CD14-positive monocyte (primary cell): ENCODE measurements around the gene EMSY. TPM values are rescaled to one million over a fixed set of nuclear protein-coding genes. Genes with fewer than 3 reads are reported as not detected.

ENCODE experiments used
- DNase-seq, 3 donors: peaks; one replicate each; pipeline ENCODE4 v3.0.0-alpha.2; 2011 to 2022
- H2AFZ ChIP-seq: 2 replicates; pipeline ENCODE4 v1.6.0; 2012; ENCODE audit warnings: mild to moderate bottlenecking, low read depth, low read length, inconsistent platforms; ENCODE audit not compliant: insufficient read depth, poor library complexity, severe bottlenecking
- H3K27ac ChIP-seq, 2 donors: 1 replicate in 1 of 2; 2 replicates in 1 of 2; pipeline ENCODE4 v1.5.1; 2012 to 2013; ENCODE audit warnings: low read length in 2 of 2, control low read depth in 1 of 2, inconsistent platforms in 1 of 2, low read depth in 1 of 2, mild to moderate bottlenecking in 1 of 2
- H3K27me3 ChIP-seq, 2 donors: one replicate each; pipeline versions ENCODE4 v1.6.0 to v1.6.1; 2011 to 2013; ENCODE audit warnings: low read length in 2 of 2; ENCODE audit not compliant: control insufficient read depth in 2 of 2, insufficient read depth in 2 of 2
- H3K36me3 ChIP-seq, 2 donors: replicated peaks in 1 of 2; 1 replicate in 1 of 2; 2 replicates in 1 of 2; pipeline versions ENCODE4 v1.5.1 to v1.6.1; 2012 to 2013; ENCODE audit warnings: low read length in 2 of 2, control low read depth in 1 of 2, inconsistent platforms in 1 of 2, mild to moderate bottlenecking in 1 of 2; ENCODE audit not compliant: insufficient read depth in 2 of 2, control insufficient read depth in 1 of 2
- H3K4me1 ChIP-seq, 2 donors: 1 replicate in 1 of 2; 2 replicates in 1 of 2; pipeline versions ENCODE4 v1.5.1 to v1.6.1; 2012 to 2013; ENCODE audit warnings: low read length in 2 of 2, control low read depth in 1 of 2, inconsistent platforms in 1 of 2, mild to moderate bottlenecking in 1 of 2, moderate library complexity in 1 of 2; ENCODE audit not compliant: insufficient read depth in 2 of 2, control insufficient read depth in 1 of 2
- H3K4me2 ChIP-seq: replicated peaks from 2 replicates; pipeline ENCODE3; 2012; ENCODE audit warnings: low read length, moderate library complexity, mild to moderate bottlenecking; ENCODE audit not compliant: poor library complexity, severe bottlenecking; ENCODE audit errors: extremely low read depth
- H3K4me3 ChIP-seq, 3 experiments: fragments of 200-600 bp in 1 of 3; sonication (generic) in 1 of 3; replicated peaks in 1 of 3; 1 replicate in 2 of 3; 2 replicates in 1 of 3; pipeline ENCODE4 v1.5.1; 2011 to 2013; ENCODE audit warnings: low read length in 3 of 3, mild to moderate bottlenecking in 3 of 3, control low read depth in 2 of 3, low read depth in 2 of 3, inconsistent platforms in 1 of 3, moderate library complexity in 1 of 3
- H3K79me2 ChIP-seq: 2 replicates; pipeline ENCODE4 v1.6.0; 2012; ENCODE audit warnings: mild to moderate bottlenecking, control low read depth, inconsistent platforms, low read length, moderate library complexity; ENCODE audit not compliant: insufficient read depth
- H3K9ac ChIP-seq: 2 replicates; pipeline ENCODE4 v1.6.0; 2017; ENCODE audit warnings: low read length, mild to moderate bottlenecking; ENCODE audit not compliant: insufficient read depth, poor library complexity, severe bottlenecking
- H3K9me3 ChIP-seq, 2 donors: replicated peaks in 1 of 2; 1 replicate in 1 of 2; 2 replicates in 1 of 2; pipeline versions ENCODE4 v1.5.1 to v1.6.1; 2012 to 2013; ENCODE audit warnings: low read length in 2 of 2, control low read depth in 1 of 2; ENCODE audit not compliant: control insufficient read depth in 1 of 2, insufficient read depth in 1 of 2
- H4K20me1 ChIP-seq: 2 replicates; pipeline ENCODE4 v1.6.0; 2012; ENCODE audit warnings: mild to moderate bottlenecking, low read length, control low read depth, moderate library complexity; ENCODE audit not compliant: insufficient read depth
- H3K27ac Mint-ChIP-seq, 7 donors: one replicate each; pipeline ENCODE4 v1.8.0; 2020; ENCODE audit warnings: mild to moderate bottlenecking in 7 of 7, mixed read lengths in 7 of 7, moderate library complexity in 6 of 7, inconsistent platforms in 2 of 7
- H3K27me3 Mint-ChIP-seq, 3 donors: one replicate each; pipeline ENCODE4 v1.8.0; 2021 to 2022; ENCODE audit warnings: low read depth in 3 of 3, mild to moderate bottlenecking in 3 of 3, mixed read lengths in 3 of 3, moderate library complexity in 3 of 3, inconsistent platforms in 1 of 3
- H3K36me3 Mint-ChIP-seq, 2 donors: one replicate each; pipeline ENCODE4 v1.8.0; 2020; ENCODE audit warnings: mixed read lengths in 2 of 2, inconsistent platforms in 1 of 2, mild to moderate bottlenecking in 1 of 2
- H3K4me1 Mint-ChIP-seq: one replicate; pipeline ENCODE4 v1.8.0; 2020; ENCODE audit warnings: mild to moderate bottlenecking, mixed read lengths
- H3K4me3 Mint-ChIP-seq, 2 donors: one replicate each; pipeline ENCODE4 v1.8.0; 2020; ENCODE audit warnings: mild to moderate bottlenecking in 2 of 2, mixed read lengths in 2 of 2, moderate library complexity in 1 of 2
- H3K9me3 Mint-ChIP-seq, 7 donors: one replicate each; pipeline ENCODE4 v1.8.0; 2020 to 2022; ENCODE audit warnings: mixed read lengths in 7 of 7, mild to moderate bottlenecking in 6 of 7, moderate library complexity in 6 of 7, inconsistent platforms in 2 of 7
- CTCF ChIP-seq: fragments of 200-600 bp; IDR thresholded peaks from one replicate; pipeline ENCODE4 v1.8.0; 2022; ENCODE audit warnings: antibody characterized with exemption, mild to moderate bottlenecking
- WGBS: methylation state at CpG from one replicate; pipeline ENCODE4 v1.1.5; 2013; ENCODE audit warnings: missing lambda C conversion rate; ENCODE audit not compliant: insufficient coverage; 5-methylcytosine and 5-hydroxymethylcytosine counted together
- intact Hi-C, 2 donors: fragments of 100-400 bp; cut with micrococcal nuclease; formaldehyde crosslinking; loops; one replicate each; pipeline versions ENCODE4 v1.15.0 to v1.15.1; 2023
- polyA plus RNA-seq, 3 donors: library from polyadenylated mRNA; depleted of rRNA in 1 of 3; unstranded in 2 of 3; stranded (reverse) in 1 of 3; fragments of 300-500 nt in 2 of 3; fragments of >200 nt in 1 of 3; fragmentation: Illumina TruSeq in 2 of 3; gene quantifications; 1 replicate in 2 of 3; 2 replicates in 1 of 3; pipeline ENCODE4 v1.2.3, GENCODE V29; 2012 to 2021

EMSY gene
- polyA plus RNA-seq, 3 donors, result 9.2 to 31.3 (median 9.4) TPM

GRCh38 chr11:76436020-76436419, 8.8 kb upstream of the EMSY start:
- no peak for DNase-seq
- no CpG with 5 or more reads among the region's 1 CpG for WGBS
- Mint-ChIP-seq H3K36me3 (peaks cover 0 to under 1% of the 10 kb centered on the region in 2 donors), H3K4me3 (no peak overlapping the region), H3K27me3 (peaks cover 0 to 4% (median 2%) of the 10 kb centered on the region in 3 donors), H3K4me1 (no peaks in the 10 kb centered on the region), H3K9me3 (no peaks in the 10 kb centered on the region), H3K27ac (no peak overlapping the region)
- H4K20me1 ChIP-seq, result no peaks in the 10 kb centered on the region
- no peaks in the 10 kb centered on the region for H3K4me1 ChIP-seq
- no peak overlapping the region for H3K9ac ChIP-seq
- no peak overlapping the region for H3K4me3 ChIP-seq
- TF ChIP-seq CTCF, result no peak
- no peaks in the 10 kb centered on the region for H3K79me2 ChIP-seq
- no peak overlapping the region for H3K4me2 ChIP-seq
- no peaks in the 10 kb centered on the region for H3K36me3 ChIP-seq
- no peaks in the 10 kb centered on the region for H3K27me3 ChIP-seq
- no peaks in the 10 kb centered on the region for H3K9me3 ChIP-seq
- intact Hi-C loops, result no loop called here
- no peak overlapping the region for H3K27ac ChIP-seq
- no peak overlapping the region for H2AFZ ChIP-seq

GRCh38 chr11:76443268-76443980, 1.4 kb upstream of the EMSY start:
- H3K4me1 ChIP-seq, result peaks cover 16 to 25% of the 10 kb centered on the region in 2 donors
- no peaks in the 10 kb centered on the region for H3K9me3 ChIP-seq
- H3K27me3 ChIP-seq, result no peaks in the 10 kb centered on the region
- peak overlapping the region; percentile 96 for H3K4me2 ChIP-seq
- no peaks in the 10 kb centered on the region for H3K27me3 Mint-ChIP-seq
- peaks cover 46% of the 10 kb centered on the region for H3K79me2 ChIP-seq
- H4K20me1 ChIP-seq, result peaks cover 17% of the 10 kb centered on the region
- peak overlapping the region; percentile 92 to 98 (median 98) for H3K27ac Mint-ChIP-seq
- peaks cover 19% of the 10 kb centered on the region for H3K4me1 Mint-ChIP-seq
- intact Hi-C loops, result loop anchor here in 1 of 2 donors (5.0 kb wide), 1 partner anchor 61 kb away; the partner anchor contains the start of genes GVQW3 and THAP12
- H3K9me3 Mint-ChIP-seq, result no peaks in the 10 kb centered on the region
- peak overlapping the region in 1 of 2 donors; percentile 98 for H3K27ac ChIP-seq
- H2AFZ ChIP-seq, result peak overlapping the region; percentile 99
- H3K4me3 Mint-ChIP-seq, result peak overlapping the region; percentile 96 to 97
- H3K36me3 Mint-ChIP-seq, result peaks cover 11 to 18% of the 10 kb centered on the region in 2 donors
- no peak for DNase-seq
- peak overlapping the region; percentile 69 to 100 (median 99) for H3K4me3 ChIP-seq
- peaks cover 10 to 18% of the 10 kb centered on the region in 2 donors for H3K36me3 ChIP-seq
- TF ChIP-seq CTCF, result no peak
- no peak overlapping the region for H3K9ac ChIP-seq
- no CpG with 5 or more reads among the region's 10 CpGs for WGBS
